Forelimb muscle (tissue), 1 donor: ENCODE results near the gene TRMT112. TPM values are rescaled to one million over a fixed set of nuclear protein-coding genes. Genes with fewer than 3 reads are reported as not detected.
"Not testable (repeated sequence)": the region's sequence is repeated elsewhere in the genome, so short reads cannot be mapped to it uniquely, and the experiment has no call there.

Experiments
- DNase-seq: peaks from one replicate; pipeline ENCODE4 v3.0.0-alpha.2; 2013; ENCODE audit warnings: low read depth
- polyA plus RNA-seq: library from polyadenylated mRNA; unstranded; fragments of 120-200 nt; gene quantifications from one replicate; pipeline ENCODE4 v1.2.1, GENCODE V29; 2013; ENCODE audit not compliant: insufficient read length

The TRMT112 gene
- polyA plus RNA-seq, 1 donor = 154 TPM

- no peak for DNase-seq
Observed at GRCh38 chr11:64331569-64332371, 14.4 kb upstream of the TRMT112 start.

GRCh38 chr11:64330888-64331287 lies 13.5 kb upstream of the TRMT112 start:
- no peak for DNase-seq

- DNase-seq = no peak
Observed at GRCh38 chr11:64327993-64328392, 10.6 kb upstream of the TRMT112 start.

GRCh38 chr11:64327375-64327774 lies 10.0 kb upstream of the TRMT112 start:
- DNase-seq = no peak

- no peak for DNase-seq
Observed at GRCh38 chr11:64324692-64325469, 7.5 kb upstream of the TRMT112 start.

- not testable (repeated sequence) for DNase-seq
Observed at GRCh38 chr11:64323984-64324383, 6.6 kb upstream of the TRMT112 start.

- no peak for DNase-seq
Observed at GRCh38 chr11:64323373-64323772, 6.0 kb upstream of the TRMT112 start.

- no peak for DNase-seq
Observed at GRCh38 chr11:64322925-64323260, 5.5 kb upstream of the TRMT112 start.

- DNase-seq = no peak
Observed at GRCh38 chr11:64321533-64321932, 4.2 kb upstream of the TRMT112 start.

- no peak for DNase-seq
Observed at GRCh38 chr11:64321026-64321425, 3.7 kb upstream of the TRMT112 start.

GRCh38 chr11:64320556-64320955 lies 3.2 kb upstream of the TRMT112 start:
- no peak for DNase-seq

- DNase-seq = no peak
Observed at GRCh38 chr11:64318766-64319761, 1.7 kb upstream of the TRMT112 start.

GRCh38 chr11:64317961-64318765 lies 804 bp upstream of the TRMT112 start, which contains the start of gene PRDX5:
Gene PRDX5 (plus strand): TSS chr11:64318121. CDS start chr11:64318216, 95 bp downstream.
- peak; percentile 96 for DNase-seq

- DNase-seq = no peak
Observed at GRCh38 chr11:64316672-64317324, 561 bp downstream of the TRMT112 start.

- DNase-seq = not testable (repeated sequence)
Observed at GRCh38 chr11:64315667-64316526, 1.5 kb downstream of the TRMT112 start.

GRCh38 chr11:64314805-64315561 lies 2.4 kb downstream of the TRMT112 start:
- DNase-seq = no peak

GRCh38 chr11:64314146-64314804 lies 3.1 kb downstream of the TRMT112 start:
- DNase-seq = no peak
